Hepatocyte (in vitro differentiated cells): Measurements from ENCODE around the gene WNK2. TPM values are rescaled to one million over a fixed set of nuclear protein-coding genes. Genes with fewer than 3 reads are reported as not detected.

Source experiments
- DNase-seq: peaks from one replicate; pipeline ENCODE4 v3.0.0-alpha.2; 2016; ENCODE audit warnings: low spot score
- H2AFZ ChIP-seq: fragments of 200-600 bp; sonication (generic); 2 replicates; pipeline ENCODE4 v1.6.0; 2016; ENCODE audit warnings: antibody characterized with exemption, mild to moderate bottlenecking
- H3K27ac ChIP-seq: fragments of 200-600 bp; sonication (generic); 2 replicates; pipeline ENCODE4 v1.5.1; 2016; ENCODE audit warnings: mild to moderate bottlenecking
- H3K27me3 ChIP-seq: fragments of 200-600 bp; sonication (generic); 2 replicates; pipeline ENCODE4 v1.6.1; 2016
- H3K36me3 ChIP-seq: fragments of 200-600 bp; sonication (generic); replicated peaks from 2 replicates; pipeline ENCODE4 v1.5.1; 2016; ENCODE audit warnings: low read depth; ENCODE audit not compliant: insufficient read depth
- H3K4me1 ChIP-seq: fragments of 200-600 bp; sonication (generic); 2 replicates; pipeline ENCODE4 v1.5.1; 2016; ENCODE audit warnings: mild to moderate bottlenecking, moderate library complexity; ENCODE audit not compliant: insufficient read depth
- H3K4me2 ChIP-seq: fragments of 200-600 bp; sonication (generic); 2 replicates; pipeline ENCODE4 v1.6.0; 2016
- H3K4me3 ChIP-seq: fragments of 200-600 bp; sonication (generic); 2 replicates; pipeline ENCODE4 v1.5.1; 2016; ENCODE audit warnings: mild to moderate bottlenecking
- H3K79me2 ChIP-seq: fragments of 200-600 bp; sonication (generic); 2 replicates; pipeline ENCODE4 v1.6.0; 2017; ENCODE audit warnings: mild to moderate bottlenecking
- H3K9me2 ChIP-seq: fragments of 200-600 bp; sonication (generic); replicated peaks from 2 replicates; pipeline ENCODE4 v1.6.0; 2017; ENCODE audit warnings: mild to moderate bottlenecking; ENCODE audit not compliant: insufficient read depth
- H3K9me3 ChIP-seq: fragments of 200-600 bp; sonication (generic); 2 replicates; pipeline ENCODE4 v1.5.1; 2016; ENCODE audit warnings: low read depth, mild to moderate bottlenecking
- H4K20me1 ChIP-seq: fragments of 200-600 bp; sonication (generic); 2 replicates; pipeline ENCODE4 v1.6.0; 2016; ENCODE audit warnings: mild to moderate bottlenecking; ENCODE audit not compliant: insufficient read depth, poor library complexity, severe bottlenecking
- CTCF ChIP-seq: fragments of 200-600 bp; sonication (generic); IDR thresholded peaks from 2 replicates; pipeline ENCODE4 v1.5.1; 2016; ENCODE audit warnings: antibody characterized with exemption, mild to moderate bottlenecking; ENCODE audit not compliant: poor library complexity
- EZH2 ChIP-seq: fragments of 200-600 bp; sonication (generic); IDR thresholded peaks from 2 replicates; pipeline ENCODE4 v1.6.1; 2016; ENCODE audit warnings: antibody characterized with exemption, mild to moderate bottlenecking, borderline replicate concordance
- EZH2phosphoT487 ChIP-seq: fragments of 200-600 bp; sonication (generic); IDR thresholded peaks from one replicate; pipeline ENCODE4 v1.6.1; 2018; ENCODE audit warnings: antibody characterized with exemption, mild to moderate bottlenecking, low read depth, moderate library complexity; ENCODE audit not compliant: unreplicated experiment, severe bottlenecking
- WGBS: methylation state at CpG from one replicate; pipeline ENCODE4 v1.1.6; 2016; ENCODE audit warnings: low lambda C conversion rate; ENCODE audit errors: missing lambda C conversion rate; 5-methylcytosine and 5-hydroxymethylcytosine counted together
- polyA plus RNA-seq: library from polyadenylated mRNA; unstranded; fragments of >200 nt; fragmentation: Nextera tagmentation; extraction: Ambion mirVana; gene quantifications from 2 replicates; pipeline ENCODE4 v1.2.1, GENCODE V29; 2016
- total RNA-seq: library from RNA; depleted of rRNA; stranded (reverse); fragments of >200 nt; gene quantifications from 2 replicates; pipeline ENCODE4 v1.2.3, GENCODE V29; 2014

Gene WNK2
- total and polyA plus RNA-seq, 2 experiments from 2014 or later, result 8.9 to 13.5 TPM

- 94% methylated on average over 1 of the region's 1 CpG for WGBS
Observed at GRCh38 chr9:93169444-93169843, 14.5 kb upstream of the WNK2 start.

GRCh38 chr9:93170571-93170970 lies 13.4 kb upstream of the WNK2 start:
- no peaks in the 10 kb centered on the region for H4K20me1 ChIP-seq
- H3K4me3 ChIP-seq, result no peak overlapping the region
- no peak for DNase-seq
- H3K79me2 ChIP-seq, result no peaks in the 10 kb centered on the region
- no peaks in the 10 kb centered on the region for H3K4me1 ChIP-seq
- no peak overlapping the region for H3K4me2 ChIP-seq
- no peaks in the 10 kb centered on the region for H3K36me3 ChIP-seq
- H3K27me3 ChIP-seq, result no peaks in the 10 kb centered on the region
- no peak overlapping the region for H2AFZ ChIP-seq
- H3K27ac ChIP-seq, result no peak overlapping the region
- H3K9me3 ChIP-seq, result no peaks in the 10 kb centered on the region
- 88% methylated on average over 8 of the region's 8 CpGs for WGBS
- H3K9me2 ChIP-seq, result no peaks in the 10 kb centered on the region
- TF ChIP-seq EZH2 (no peak), CTCF (no peak), EZH2phosphoT487 (no peak)

More at GRCh38 chr9:93169444-93169843, 14.5 kb upstream of the WNK2 start:
- Histone ChIP-seq H3K9me2 (no peaks in the 10 kb centered on the region), H4K20me1 (no peaks in the 10 kb centered on the region), H3K79me2 (no peaks in the 10 kb centered on the region), H3K4me3 (no peak overlapping the region), H3K4me2 (no peak overlapping the region), H3K36me3 (no peaks in the 10 kb centered on the region), H3K4me1 (no peaks in the 10 kb centered on the region), H3K9me3 (no peaks in the 10 kb centered on the region), H2AFZ (no peak overlapping the region), H3K27me3 (no peaks in the 10 kb centered on the region), H3K27ac (no peak overlapping the region)
- TF ChIP-seq EZH2phosphoT487, result no peak
- TF ChIP-seq EZH2, result no peak
- no peak for TF ChIP-seq CTCF
- no peak for DNase-seq

- Histone ChIP-seq H3K79me2 (no peaks in the 10 kb centered on the region), H3K9me2 (no peaks in the 10 kb centered on the region), H3K4me3 (no peak overlapping the region), H3K27ac (no peak overlapping the region), H2AFZ (no peak overlapping the region), H3K4me2 (no peak overlapping the region), H3K27me3 (no peaks in the 10 kb centered on the region), H4K20me1 (no peaks in the 10 kb centered on the region), H3K9me3 (no peaks in the 10 kb centered on the region), H3K4me1 (no peaks in the 10 kb centered on the region), H3K36me3 (no peaks in the 10 kb centered on the region)
- no peak for TF ChIP-seq CTCF
- TF ChIP-seq EZH2phosphoT487, result no peak
- no peak for TF ChIP-seq EZH2
- WGBS, result 89% methylated on average over 8 of the region's 8 CpGs
- no peak for DNase-seq
Observed at GRCh38 chr9:93171261-93171990, 12.5 kb upstream of the WNK2 start.
